Measurements from ENCODE around the gene ANKRD36B. TPM values are rescaled to one million over a fixed set of nuclear protein-coding genes. Genes with fewer than 3 reads are reported as not detected.
"Not testable (repeated sequence)": the region's sequence is repeated elsewhere in the genome, so short reads cannot be mapped to it uniquely, and the experiment has no call there.

ANKRD36B gene
- polyA plus RNA-seq (2011; rRNA removed) (3.1 and 4.3 TPM in 2 replicates), polyA minus RNA-seq (2011; rRNA and poly(A)+ RNA removed) (8.5 and 11.4 TPM in 2 replicates)

- H3K36me3 ChIP-seq (ENCODE audit: control insufficient read depth, insufficient read depth, low read length); POLR2A ChIA-PET; H3K27me3 ChIP-seq (ENCODE audit: control insufficient read depth, insufficient read depth, low read length): not testable (repeated sequence)
- CTCF ChIA-PET, result interaction anchor here (0.6 to 4.6 kb wide), 23 partner anchors 17 to 807 kb away, joined by 3 to 171 read pairs (median 5); partner anchors contain the start of genes ACTR1B, C2orf92 and COX5B
- peak within 1 kb of the TSS; percentile 64 for H3K4me3 ChIP-seq (ENCODE audit: low read depth, low read length)
- DNase-seq (ENCODE audit: low read depth), result peak; percentile 12
Measured at GRCh38 chr2:97589598-97590510, at the start of gene ANKRD36B. TSS of gene ANKRD36B (minus strand) at chr2:97589877. CDS start at chr2:97589685, 192 bp downstream.

GRCh38 chr2:97626049-97626430 is 36.4 kb upstream of the ANKRD36B start:
- H3K27me3 ChIP-seq (ENCODE audit: control insufficient read depth, insufficient read depth, low read length); CTCF ChIA-PET; H3K4me3 ChIP-seq (ENCODE audit: low read depth, low read length); DNase-seq (ENCODE audit: low read depth); POLR2A ChIA-PET; H3K36me3 ChIP-seq (ENCODE audit: control insufficient read depth, insufficient read depth, low read length): not testable (repeated sequence)

GRCh38 chr2:97625354-97626048 is 35.8 kb upstream of the ANKRD36B start:
- H3K36me3 ChIP-seq (ENCODE audit: control insufficient read depth, insufficient read depth, low read length); CTCF ChIA-PET; H3K4me3 ChIP-seq (ENCODE audit: low read depth, low read length); DNase-seq (ENCODE audit: low read depth); H3K27me3 ChIP-seq (ENCODE audit: control insufficient read depth, insufficient read depth, low read length); POLR2A ChIA-PET: not testable (repeated sequence)

- H3K27me3 ChIP-seq (ENCODE audit: control insufficient read depth, insufficient read depth, low read length); POLR2A ChIA-PET; H3K36me3 ChIP-seq (ENCODE audit: control insufficient read depth, insufficient read depth, low read length); DNase-seq (ENCODE audit: low read depth); H3K4me3 ChIP-seq (ENCODE audit: low read depth, low read length); CTCF ChIA-PET: not testable (repeated sequence)
Measured at GRCh38 chr2:97622976-97623375, 33.3 kb upstream of the ANKRD36B start.

GRCh38 chr2:97620492-97620891 is 30.8 kb upstream of the ANKRD36B start:
- POLR2A ChIA-PET; CTCF ChIA-PET; H3K36me3 ChIP-seq (ENCODE audit: control insufficient read depth, insufficient read depth, low read length); H3K4me3 ChIP-seq (ENCODE audit: low read depth, low read length); DNase-seq (ENCODE audit: low read depth); H3K27me3 ChIP-seq (ENCODE audit: control insufficient read depth, insufficient read depth, low read length): not testable (repeated sequence)

GRCh38 chr2:97618939-97619827 is 29.5 kb upstream of the ANKRD36B start:
- H3K27me3 ChIP-seq (ENCODE audit: control insufficient read depth, insufficient read depth, low read length); CTCF ChIA-PET; H3K4me3 ChIP-seq (ENCODE audit: low read depth, low read length); DNase-seq (ENCODE audit: low read depth); POLR2A ChIA-PET; H3K36me3 ChIP-seq (ENCODE audit: control insufficient read depth, insufficient read depth, low read length): not testable (repeated sequence)

- TF ChIP-seq CTCF (IDR thresholded peaks at IDR 0.05; ENCODE audit: insufficient read depth, low read depth, low read length), result no peak
- CTCF ChIA-PET, result no interaction called here
- DNase-seq (ENCODE audit: low read depth), result no peak
- Histone ChIP-seq H3K36me3 (ENCODE audit: control insufficient read depth, insufficient read depth, low read length) (no peaks in the 10 kb centered on the region), H3K4me3 (ENCODE audit: low read depth, low read length) (no peak overlapping the region), H3K27me3 (ENCODE audit: control insufficient read depth, insufficient read depth, low read length) (no peaks in the 10 kb centered on the region)
- POLR2A ChIA-PET, result no interaction called here
Measured at GRCh38 chr2:97617911-97618310, 28.2 kb upstream of the ANKRD36B start.

- H3K4me3 ChIP-seq (ENCODE audit: low read depth, low read length); DNase-seq (ENCODE audit: low read depth); CTCF ChIA-PET; H3K27me3 ChIP-seq (ENCODE audit: control insufficient read depth, insufficient read depth, low read length); H3K36me3 ChIP-seq (ENCODE audit: control insufficient read depth, insufficient read depth, low read length); POLR2A ChIA-PET: not testable (repeated sequence)
Measured at GRCh38 chr2:97615746-97616145, 26.1 kb upstream of the ANKRD36B start.

- POLR2A ChIA-PET; H3K4me3 ChIP-seq (ENCODE audit: low read depth, low read length); CTCF ChIA-PET; DNase-seq (ENCODE audit: low read depth); H3K36me3 ChIP-seq (ENCODE audit: control insufficient read depth, insufficient read depth, low read length); H3K27me3 ChIP-seq (ENCODE audit: control insufficient read depth, insufficient read depth, low read length): not testable (repeated sequence)
Measured at GRCh38 chr2:97611895-97612294, 22.2 kb upstream of the ANKRD36B start.

GRCh38 chr2:97608745-97609144 is 19.1 kb upstream of the ANKRD36B start:
- CTCF ChIA-PET; DNase-seq (ENCODE audit: low read depth); H3K36me3 ChIP-seq (ENCODE audit: control insufficient read depth, insufficient read depth, low read length); H3K27me3 ChIP-seq (ENCODE audit: control insufficient read depth, insufficient read depth, low read length); H3K4me3 ChIP-seq (ENCODE audit: low read depth, low read length); POLR2A ChIA-PET: not testable (repeated sequence)

- DNase-seq (ENCODE audit: low read depth); POLR2A ChIA-PET; H3K36me3 ChIP-seq (ENCODE audit: control insufficient read depth, insufficient read depth, low read length); CTCF ChIA-PET; H3K4me3 ChIP-seq (ENCODE audit: low read depth, low read length); H3K27me3 ChIP-seq (ENCODE audit: control insufficient read depth, insufficient read depth, low read length): not testable (repeated sequence)
Measured at GRCh38 chr2:97605524-97606339, 16.1 kb upstream of the ANKRD36B start.
